ENCODE results near the gene CTSD.

Gene CTSD

DNA sequence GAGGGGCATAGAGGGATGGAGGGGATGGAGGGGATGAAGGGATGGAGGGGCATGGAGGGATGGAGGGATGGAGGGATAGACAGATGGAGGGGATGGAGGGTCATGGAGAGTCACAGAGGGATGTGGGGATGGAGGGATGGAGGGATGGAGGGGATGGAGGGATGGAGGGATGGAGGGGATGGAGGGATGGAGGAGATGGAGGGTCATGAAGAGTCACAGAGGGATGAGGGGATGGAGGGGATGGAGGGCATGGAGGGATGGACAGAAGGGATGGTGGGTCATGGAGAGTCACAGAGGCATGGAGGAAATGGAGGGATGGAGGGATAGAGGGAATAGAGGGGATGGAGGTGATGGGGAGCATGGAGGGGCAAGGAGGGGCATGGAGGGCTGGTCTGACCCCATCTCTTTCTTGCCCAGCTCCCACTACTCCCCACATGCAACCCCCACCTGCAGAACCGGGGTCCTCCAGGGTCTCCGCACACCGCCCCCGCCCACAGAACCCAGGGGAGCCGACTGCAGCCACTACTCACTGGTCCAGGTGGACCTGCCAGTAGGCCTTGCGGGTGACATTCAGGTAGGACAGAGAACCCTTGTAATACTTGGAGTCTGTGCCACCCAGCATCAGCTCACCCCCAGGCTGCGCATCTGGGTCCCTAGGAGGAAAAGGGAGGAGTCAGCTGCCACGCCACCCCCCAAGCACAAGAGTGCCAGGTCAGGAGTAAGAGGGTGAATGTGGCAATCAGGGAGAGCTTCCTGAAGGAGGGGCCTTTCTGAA lies 9.2 kb downstream of the CTSD start:
- DNase-seq = no peak

DNA sequence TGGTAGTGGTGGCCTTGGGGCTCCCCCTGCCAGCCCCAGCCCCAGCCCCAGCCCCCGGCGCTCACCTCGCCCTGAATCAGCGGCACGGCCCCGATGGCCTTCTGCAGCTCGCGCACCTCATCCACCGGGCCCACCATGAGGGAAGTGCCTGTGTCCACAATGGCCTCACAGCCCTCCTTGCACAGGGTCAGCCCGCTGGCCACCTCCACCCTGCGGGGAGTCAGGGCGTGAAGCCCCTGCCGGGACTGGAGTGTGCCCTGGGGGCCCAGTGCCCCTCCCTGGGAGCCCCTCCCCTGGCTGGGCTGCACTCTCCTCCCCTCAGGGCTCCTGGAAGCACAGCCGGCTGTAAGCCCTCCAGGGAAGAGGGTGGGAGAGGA lies 9.8 kb downstream of the CTSD start:
- DNase-seq = no peak

DNA sequence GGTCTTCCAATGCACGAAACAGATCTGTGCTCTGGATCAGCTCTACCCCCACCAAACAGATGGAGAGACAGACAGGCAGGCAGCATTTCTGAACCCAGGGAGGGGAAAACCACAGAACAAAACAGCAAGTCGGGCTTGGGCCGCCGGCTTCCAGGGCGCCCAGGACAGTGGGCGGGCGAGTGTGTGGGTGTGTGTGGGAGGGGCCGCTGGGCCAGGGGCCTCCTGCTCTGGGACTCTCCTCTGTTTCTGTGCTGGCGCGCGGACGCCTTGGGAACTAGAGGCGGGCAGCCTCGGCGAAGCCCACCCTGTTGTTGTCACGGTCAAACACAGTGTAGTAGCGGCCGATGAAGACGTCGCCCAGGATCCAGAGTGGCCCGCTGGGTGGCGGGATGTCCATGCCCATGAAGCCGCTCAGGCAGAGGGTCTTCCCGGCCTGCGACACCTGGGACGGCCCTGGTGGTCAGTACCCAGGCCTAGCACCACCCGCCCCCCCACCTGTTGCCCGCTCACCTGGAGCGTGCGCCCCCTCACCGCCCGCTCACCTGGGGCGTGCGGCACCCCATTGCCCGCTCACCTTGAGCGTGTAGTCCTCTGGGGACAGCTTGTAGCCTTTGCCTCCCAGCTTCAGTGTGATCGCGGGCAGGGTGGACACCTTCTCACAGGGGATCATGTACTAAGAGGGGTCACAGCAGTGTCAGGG lies 10.3 kb downstream of the CTSD start:
- DNase-seq = no peak

DNA sequence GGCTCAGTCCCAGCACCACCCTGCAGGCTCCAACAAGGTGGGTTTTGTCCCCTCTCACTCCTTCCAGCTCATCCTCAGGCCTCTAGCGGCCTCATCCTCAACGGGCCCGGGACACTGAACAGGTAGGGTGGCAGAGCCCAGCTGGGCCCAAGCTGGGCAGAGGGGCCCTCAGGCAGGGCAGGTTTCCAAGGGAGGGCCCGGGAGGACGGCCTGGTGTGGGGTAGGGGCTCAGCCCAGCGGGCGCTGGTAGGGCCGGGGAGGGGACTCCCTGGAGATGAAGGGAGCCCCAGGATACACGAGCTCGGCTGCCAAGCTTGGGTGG lies 10.9 kb downstream of the CTSD start:
- no peak for DNase-seq

DNA sequence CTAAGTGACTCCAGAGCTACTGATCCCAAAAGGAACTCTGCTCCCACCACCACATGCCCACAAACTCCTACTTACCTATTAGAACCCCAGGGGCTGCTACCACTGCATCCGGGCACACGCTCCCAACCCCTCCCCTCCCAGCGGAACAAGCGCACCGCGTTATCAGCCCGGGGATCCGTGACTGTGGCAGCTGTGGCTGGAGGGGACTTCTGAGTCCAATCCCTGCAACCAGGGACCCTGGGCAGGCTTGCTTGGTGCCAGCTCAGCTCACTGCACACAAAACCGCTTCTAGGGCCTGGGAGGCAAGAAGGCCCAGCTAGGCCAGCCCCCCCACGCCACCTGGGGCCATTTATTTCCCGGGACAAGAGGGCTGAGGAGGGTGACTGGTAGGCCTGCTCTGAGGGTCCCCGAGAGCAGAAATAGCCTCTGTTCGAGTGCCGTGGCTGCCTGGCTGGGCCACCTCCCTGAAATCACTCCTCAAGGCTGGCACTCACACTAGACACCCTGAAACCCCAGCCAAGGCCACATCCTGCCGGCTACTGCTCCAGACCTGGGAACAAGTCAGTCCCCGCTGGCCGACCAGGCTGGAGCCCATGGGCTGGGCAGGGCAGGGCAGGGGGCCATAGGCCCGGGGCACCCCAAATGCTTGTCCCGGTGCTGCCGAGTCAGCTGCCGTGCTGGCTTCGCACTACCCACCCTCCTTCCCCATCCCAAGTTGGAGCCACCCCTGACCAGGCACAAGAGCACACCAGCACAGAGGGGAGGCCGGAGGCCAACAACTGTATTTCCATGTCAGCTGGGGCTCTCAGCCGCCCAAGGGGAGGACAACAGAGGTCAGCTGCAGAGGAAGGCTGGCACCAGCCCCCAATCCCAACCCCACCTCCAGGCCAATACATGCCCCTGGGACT lies 11.5 kb downstream of the CTSD start:
- no peak for DNase-seq

DNA sequence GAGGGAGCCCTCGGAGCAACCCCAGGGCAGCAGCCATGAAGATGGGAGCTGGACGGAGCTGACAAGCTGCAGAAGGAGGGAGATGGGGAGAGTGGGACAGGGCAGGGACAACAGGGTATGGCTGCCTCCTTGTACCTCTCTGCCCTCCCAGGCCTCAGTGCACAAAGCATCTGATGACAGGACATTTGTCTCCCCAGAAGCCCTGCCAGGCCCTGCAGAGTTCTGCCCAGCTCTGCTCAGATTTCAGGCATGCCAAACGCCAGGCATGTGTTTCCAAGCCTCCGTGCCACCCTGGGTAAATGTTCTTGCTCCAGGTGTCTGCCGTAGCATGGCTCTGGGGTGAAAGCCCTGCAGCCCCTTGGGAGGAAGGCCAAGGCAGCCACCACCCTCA lies 12.2 kb downstream of the CTSD start:
- DNase-seq = no peak

DNA sequence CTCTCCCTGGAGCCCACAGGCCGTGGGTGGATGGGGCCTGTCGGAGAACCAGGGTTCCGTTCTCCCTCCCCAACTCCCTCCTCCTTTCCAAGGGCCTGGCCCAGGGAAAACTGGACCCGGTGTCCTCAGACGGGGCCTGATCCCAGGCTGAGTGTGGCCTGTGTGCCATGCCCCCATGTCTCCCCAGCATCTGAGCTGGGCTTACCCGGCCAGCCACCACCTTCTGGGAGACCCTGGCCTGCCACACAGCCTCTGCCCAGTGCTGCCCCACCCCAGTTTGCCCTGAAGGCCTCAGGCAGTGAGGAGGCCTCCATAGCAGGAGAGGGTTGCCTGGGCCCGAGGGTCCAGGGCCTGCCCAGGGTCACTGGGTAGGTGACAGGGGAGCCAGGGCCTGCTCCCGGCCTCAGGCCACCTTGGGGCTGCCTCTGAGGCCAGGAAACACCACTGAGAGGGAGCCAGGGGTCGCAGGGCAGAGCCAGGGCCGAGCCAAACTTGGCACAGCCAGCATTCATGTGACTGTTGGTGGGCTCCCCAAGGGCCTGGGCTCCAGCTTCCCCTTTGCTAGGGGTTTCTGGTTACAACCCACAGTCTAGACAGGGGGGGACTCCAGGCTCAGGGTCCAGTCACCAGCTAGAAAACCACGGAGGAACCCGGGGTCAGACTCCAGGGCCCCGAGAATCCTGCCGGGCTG lies 12.7 kb downstream of the CTSD start:
- DNase-seq = no peak

DNA sequence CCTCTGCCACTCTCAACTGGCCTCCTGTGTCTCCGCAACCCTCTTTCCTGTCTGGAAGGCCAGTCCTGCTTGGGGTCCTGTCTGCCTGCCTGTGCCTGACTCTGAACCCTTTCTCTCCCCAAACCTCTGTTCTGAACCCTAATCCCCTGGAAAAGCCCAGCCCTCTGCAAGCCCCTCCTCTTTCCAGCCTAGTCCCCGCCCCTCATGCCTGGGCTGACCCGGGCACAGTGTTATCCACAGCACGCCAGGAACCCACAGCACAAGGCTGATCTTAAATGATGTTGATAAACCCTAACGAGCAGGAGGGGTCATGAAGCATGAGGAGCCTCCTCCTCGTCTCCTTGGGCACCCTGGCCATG lies 13.3 kb downstream of the CTSD start, which contains the start of gene IFITM10:
TSS of gene IFITM10 (minus strand) at position 115 of the 359 bp plus-strand sequence. CDS start 153 bp downstream, outside the sequence.
- no peak for DNase-seq

DNA sequence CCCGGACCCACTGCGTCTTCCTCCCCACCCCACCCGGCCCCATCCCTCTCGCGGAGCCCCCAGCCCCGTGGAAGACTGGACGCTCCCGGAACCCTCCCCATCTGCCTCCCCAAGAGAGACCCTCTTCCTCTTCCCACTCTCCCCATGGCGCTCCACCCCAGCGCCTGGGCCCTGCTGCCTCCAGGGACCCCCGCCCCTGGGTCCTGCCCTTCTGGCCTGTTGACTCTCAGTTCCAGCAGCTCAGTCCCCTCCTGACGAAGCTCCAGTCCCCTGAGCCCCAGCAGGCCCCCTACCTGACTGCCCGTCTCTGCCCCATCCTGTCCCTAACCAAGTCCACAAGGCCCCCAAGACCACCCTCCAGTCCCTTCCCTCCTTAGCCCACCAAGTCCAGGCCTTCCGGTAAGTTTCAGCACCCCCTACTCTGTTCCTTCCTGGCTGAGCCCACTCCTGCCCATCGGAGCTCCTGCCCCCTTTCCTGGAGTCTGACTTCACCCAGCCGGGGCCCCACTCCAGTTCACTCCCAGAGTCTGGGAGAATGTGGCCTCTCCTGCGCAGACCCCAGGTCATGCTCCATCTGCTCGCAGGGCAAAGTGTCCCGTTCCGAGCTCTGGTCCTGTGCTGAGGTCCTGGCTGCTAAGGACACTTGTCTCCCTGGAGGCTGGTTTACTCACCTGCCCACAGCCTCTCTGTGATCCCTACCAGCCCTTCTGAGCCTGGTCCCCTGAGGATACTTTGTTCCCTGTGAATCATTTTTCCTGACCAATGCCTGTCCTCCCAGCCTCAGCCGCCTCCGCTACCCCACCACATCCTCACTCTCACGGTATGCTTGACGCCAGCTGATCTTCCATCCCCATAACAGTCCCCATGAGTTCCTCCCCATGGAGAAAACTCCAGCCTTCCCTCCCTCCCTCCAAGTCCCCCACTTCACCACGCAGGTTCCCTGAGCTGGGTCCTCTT lies 14.1 kb downstream of the CTSD start:
- DNase-seq = no peak

DNA sequence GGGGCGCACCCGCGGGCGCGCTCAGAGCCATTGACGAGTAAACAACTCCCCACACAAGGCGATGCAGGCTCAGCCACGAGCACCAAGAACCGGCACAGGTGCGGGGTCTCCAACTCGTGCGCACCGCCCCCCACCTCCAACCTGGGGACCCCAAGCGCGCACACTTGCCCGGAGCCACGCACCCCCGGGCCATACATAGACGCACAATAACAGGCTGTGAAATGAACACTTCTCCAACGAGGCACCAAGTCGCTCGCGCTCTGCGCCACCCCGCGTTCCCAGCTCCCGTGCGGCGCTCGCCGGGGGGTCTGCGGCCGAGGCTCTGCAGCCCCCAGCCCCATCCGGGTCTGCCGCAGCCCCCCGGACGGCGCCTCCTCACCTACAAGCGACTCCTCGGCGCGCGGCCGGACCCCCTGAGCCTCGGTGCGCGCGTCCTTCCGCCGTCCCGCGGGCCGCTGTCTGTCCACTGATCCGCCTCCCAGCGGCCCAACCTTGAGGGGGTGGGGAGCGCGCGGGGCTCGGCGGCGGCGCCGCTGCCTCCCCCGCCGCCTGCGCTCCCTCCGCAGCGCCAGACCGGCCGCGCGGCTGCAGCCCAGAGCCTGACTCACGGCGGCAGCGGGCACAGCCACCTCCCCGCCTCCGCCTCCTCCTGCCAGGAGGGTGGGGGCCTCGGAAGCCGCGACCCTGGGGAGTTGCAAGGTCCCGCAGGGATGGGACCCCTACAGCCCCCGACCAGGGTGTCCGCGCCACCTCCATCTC lies 14.9 kb downstream of the CTSD start:
- no peak for DNase-seq

DNA sequence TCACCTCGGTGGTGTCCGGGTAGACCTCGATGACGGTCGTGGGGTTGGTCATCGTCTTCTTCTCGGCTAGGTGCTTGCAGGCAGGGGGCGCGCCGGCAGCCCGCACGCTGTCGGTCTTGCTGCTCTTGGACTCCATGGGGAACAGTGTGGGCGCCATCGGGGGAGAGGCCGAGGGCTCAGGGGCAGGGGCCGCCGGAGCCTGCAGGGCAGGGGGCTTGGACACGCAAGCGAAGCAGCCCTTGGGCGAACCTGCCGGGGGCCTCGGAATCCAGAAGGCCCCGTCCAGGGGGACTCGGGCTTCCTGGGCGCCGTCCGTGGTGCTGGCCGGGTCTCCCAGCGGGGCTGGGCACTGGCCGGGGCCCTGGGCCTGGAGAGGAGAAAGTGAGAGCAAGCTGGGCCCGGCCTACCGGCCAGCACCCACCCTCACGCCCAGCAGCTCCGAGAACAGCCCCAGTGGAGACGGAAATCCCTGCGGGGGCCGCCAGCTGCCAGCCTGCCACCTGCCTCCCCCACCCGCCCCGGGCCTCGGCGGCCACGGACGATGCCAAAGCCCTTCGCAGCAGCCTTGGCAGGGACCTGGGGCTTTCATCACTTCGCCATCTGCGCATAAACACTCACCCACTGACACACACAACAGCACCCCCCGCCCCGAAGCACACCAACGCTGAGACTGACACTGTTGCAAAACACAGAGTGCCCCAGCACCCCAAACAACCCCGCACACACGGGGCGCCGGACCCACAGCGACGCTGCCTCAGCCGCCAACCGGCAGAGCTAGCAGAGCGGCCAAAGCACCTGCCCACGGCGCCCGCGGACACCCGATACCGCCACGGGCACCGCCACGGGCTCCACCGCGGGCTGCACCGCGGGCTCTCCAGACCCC lies 15.7 kb downstream of the CTSD start:
- no peak for DNase-seq

DNA sequence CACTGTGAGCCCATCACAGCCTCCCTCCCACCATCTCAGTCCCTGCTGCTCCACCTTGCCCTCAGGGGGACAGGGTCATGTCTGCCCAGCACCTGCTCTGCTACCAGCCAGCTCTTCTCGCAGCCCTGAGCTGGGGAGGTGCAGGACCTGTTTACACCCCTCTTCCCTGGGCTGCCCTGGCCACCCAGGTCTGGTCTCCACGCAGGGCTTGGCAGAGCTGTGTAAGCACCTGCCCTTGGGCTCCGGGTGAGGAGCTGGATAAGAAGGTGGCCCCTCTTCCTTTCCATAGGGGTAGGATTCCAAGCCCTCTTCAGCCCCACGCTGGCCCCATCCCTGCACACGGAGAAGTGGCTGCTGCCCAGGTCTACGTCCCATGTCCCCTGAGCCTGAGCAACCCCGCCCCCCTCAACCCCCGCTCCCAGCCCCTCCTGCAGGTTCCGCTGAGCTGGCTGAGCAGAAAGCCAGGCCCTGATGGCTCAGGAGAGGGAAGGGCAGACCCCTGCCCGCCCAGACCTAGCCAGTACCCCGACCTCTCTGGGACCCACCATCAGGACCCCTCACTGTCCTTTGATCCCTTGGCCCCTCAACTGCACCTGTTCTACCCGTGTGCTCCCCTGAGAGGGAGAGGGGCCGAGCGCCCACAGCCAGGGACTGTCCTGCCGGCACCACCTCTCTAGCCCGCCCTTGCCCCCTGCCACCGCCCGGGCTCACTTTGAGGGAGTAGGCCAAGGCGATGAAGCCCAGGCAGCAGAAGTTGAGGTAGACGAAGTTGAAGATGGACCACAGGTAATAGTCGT lies 16.6 kb downstream of the CTSD start:
- DNase-seq = no peak

DNA sequence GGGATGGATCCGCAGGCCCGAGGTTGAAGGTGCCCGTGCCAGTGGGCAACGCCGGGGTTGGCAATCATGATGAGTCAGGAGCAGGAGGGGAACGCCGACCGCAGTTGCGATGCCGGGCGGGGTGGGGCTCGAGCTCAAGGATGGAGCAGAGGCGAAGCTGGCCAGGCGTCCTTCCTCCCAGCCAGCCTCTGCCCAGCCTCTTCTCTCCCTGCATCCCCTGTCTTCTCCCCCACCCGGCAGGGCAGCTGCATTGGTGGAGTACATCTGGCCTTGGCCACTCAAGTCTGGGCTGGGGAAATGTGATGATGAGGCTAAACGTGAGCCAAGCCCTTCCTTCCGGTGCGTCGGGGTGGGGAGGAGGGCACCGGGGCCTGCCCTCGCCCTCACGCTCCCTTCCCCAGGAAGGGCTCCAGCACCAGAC lies 17.2 kb downstream of the CTSD start:
- DNase-seq = no peak

DNA sequence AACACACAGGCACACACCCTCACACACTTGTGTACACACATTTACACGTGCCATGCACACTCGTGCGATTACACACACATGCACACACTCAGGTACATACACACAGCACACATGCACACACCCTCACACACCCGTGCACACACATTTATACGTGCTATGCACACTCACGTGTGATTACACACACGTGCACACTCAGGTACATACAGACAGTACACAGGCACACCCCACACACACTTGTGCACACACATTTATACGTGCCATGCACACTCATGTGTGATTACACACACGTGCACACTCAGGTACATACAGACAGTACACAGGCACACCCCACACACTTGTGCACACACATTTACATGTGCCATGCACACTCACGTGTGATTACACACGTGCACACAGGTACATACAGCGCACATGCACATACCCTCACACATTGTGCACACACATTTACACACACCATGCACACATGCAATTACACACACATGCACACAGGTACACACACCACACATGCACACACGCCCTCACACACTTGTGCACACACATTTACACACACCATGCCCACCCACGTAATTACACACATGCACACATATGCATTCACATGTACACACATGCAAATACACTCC lies 17.9 kb downstream of the CTSD start:
- no peak for DNase-seq

DNA sequence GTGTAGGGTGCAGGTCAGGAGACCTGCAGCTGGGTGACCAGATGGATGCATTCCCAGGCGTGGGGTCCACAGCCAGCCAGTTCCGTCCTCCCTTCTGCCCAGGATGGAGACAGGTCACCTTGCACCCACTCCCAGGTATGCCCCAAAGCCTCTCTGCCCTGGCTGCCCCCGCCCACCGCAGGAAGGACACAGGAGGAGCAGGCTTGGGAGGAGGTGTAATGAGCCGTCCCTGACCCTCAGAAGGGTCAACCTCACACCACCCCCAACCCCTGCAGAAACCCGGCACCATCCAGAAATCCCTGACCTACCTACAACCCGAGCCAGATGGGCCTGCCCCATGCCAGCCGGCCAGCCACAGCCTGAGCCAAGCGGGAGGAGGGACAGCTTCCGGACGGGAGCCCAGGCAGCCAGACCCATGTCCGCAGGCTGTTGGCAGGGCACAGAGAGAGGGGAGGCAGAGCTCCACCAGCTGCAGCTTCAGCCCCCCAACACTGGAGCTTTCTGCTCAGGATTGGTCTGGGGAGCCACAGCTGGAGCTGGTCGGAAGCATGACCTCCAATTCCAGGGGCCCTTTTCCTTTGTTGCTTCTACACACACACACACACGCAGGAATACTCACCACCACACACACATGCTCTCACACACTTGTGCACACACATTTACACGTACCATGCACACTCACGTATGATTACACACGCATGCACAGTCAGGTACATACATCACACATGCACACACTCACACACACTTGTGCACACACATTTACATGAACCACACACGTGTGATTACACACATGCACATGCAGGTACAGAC lies 18.6 kb downstream of the CTSD start:
- DNase-seq = no peak

DNA sequence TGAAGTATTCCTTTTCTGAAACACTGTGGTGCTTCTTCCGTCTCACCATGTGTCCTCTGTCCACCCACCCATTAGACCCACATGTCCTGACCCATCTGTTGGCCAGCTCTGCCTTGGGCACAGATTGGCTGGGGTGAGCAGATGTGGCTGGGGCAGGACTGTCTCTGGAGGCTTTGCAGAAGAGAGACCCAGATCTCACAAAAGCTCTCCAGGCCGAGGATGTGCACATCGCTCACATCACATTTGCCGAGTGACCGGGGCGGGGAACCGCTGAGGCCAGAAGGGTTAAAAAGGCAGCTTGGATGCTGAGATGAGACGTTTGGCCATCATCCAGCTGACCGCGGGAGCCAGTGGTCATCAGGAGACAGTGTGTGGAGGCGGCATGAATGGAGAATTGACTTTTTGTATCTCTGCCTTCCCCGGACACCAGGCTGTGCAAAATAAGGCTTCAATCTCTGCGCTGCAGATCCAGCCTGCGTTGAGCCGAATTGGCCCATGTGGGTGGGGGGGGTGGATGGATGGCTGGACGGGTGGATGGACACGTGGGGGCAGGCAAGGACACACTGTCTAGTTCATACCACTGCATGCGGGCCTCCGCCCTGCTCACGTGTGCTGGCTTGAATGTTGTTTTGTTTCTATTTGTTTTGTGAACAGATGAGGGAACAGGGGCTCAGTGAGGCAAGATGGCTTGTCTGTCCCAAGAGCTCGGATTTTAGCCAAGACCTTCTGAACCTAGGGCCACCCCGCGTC lies 19.4 kb downstream of the CTSD start:
- DNase-seq = no peak

DNA sequence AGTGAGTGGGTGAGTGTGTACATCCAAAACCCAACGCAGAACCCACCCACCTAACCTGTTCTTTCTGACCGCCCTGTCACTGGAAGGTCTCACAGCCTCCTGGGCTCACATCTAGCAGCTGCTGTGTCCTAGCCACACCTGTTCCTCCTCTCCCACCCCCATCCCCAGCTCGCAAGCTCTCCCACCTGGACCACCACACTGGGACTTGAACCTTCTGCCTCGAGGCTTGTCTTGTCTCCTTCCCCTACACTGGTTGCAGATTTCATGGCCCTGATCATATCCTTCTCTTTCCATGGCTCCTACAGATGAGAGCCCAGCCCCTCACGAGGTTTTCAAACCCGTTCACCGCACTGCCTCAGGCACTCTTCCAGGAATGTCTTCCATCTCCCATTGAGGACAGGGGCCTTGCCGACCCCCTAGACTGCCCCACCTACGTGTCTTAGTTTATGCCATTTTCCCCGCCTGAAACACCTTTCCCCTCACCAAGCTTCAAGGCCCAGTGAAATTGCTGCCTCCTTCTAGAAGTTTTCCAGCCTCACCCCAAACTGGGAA lies 20.1 kb downstream of the CTSD start:
- DNase-seq = no peak

All from NCI-H187 (cell line).